Neural crest cell (in vitro differentiated cells): ENCODE measurements around the gene SLC29A4. TPM values are rescaled to one million over a fixed set of nuclear protein-coding genes. Genes with fewer than 3 reads are reported as not detected.
"Not testable (repeated sequence)": the region's sequence is repeated elsewhere in the genome, so short reads cannot be mapped to it uniquely, and the experiment has no call there.

Source experiments
- DNase-seq: peaks from one replicate; pipeline ENCODE4 v3.0.0; 2021; ENCODE audit warnings: low read depth, mixed read lengths, low spot score
- H3K27ac Mint-ChIP-seq: one replicate; pipeline ENCODE4 v1.8.0; 2021; ENCODE audit warnings: mild to moderate bottlenecking, mixed read lengths; ENCODE audit not compliant: unreplicated experiment
- H3K27me3 Mint-ChIP-seq: 2 replicates; pipeline ENCODE4 v1.8.0; 2021; ENCODE audit warnings: low read depth, mild to moderate bottlenecking, mixed read lengths
- H3K36me3 Mint-ChIP-seq: 2 replicates; pipeline ENCODE4 v1.8.0; 2021; ENCODE audit warnings: low read depth, mild to moderate bottlenecking, mixed read lengths
- H3K4me1 Mint-ChIP-seq: 2 replicates; pipeline ENCODE4 v1.8.0; 2021; ENCODE audit warnings: mixed read lengths
- H3K4me3 Mint-ChIP-seq: one replicate; pipeline ENCODE4 v1.8.0; 2021; ENCODE audit warnings: mild to moderate bottlenecking, mixed read lengths
- H3K9me3 Mint-ChIP-seq: 2 replicates; pipeline ENCODE4 v1.8.0; 2021; ENCODE audit warnings: mixed read lengths
- CTCF ChIP-seq: fragments of 200-600 bp; sonication (generic); conservative IDR thresholded peaks from 2 replicates; pipeline ENCODE4 v1.5.0; 2021; ENCODE audit warnings: antibody characterized with exemption, mild to moderate bottlenecking
- total RNA-seq: library from RNA; stranded (reverse); gene quantifications from 2 replicates; pipeline ENCODE4 v1.2.1, GENCODE V29; 2021

SLC29A4 gene
- total RNA-seq, 1 donor from 2014 or later: 40.0 TPM

GRCh38 chr7:5266191-5267028 lies 16.3 kb upstream of the SLC29A4 start:
- DNase-seq: no peak
- Mint-ChIP-seq H3K27ac (no peak overlapping the region), H3K4me3 (no peak overlapping the region), H3K9me3 (no peaks in the 10 kb centered on the region), H3K27me3 (no peaks in the 10 kb centered on the region), H3K36me3 (no peaks in the 10 kb centered on the region), H3K4me1 (peaks cover 14% of the 10 kb centered on the region)
- no peak for TF ChIP-seq CTCF

DNA sequence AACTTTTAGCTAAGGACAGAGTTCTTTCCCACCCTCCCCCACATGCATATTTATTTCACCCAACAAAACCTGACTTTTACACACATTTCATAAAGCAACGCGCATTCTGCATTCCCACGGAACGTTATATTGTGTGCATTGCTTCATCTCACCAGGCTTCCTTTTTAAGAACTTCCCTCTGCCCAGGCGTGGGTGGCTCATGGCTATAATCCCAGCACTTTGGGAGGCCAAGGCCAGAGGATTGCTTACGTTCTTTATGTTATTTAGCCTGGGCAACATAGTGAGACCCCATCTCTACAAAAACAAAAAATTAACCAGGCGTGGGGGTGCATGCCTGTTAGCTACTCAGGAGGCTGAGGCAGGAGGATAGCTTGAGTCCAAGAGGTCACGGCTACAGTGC lies 14.9 kb upstream of the SLC29A4 start:
- not testable (repeated sequence) for H3K27me3 Mint-ChIP-seq, H3K36me3 Mint-ChIP-seq, H3K27ac Mint-ChIP-seq, H3K4me3 Mint-ChIP-seq, DNase-seq, H3K9me3 Mint-ChIP-seq
- H3K4me1 Mint-ChIP-seq: peaks cover 13% of the 10 kb centered on the region

GRCh38 chr7:5269992-5270657 lies 12.6 kb upstream of the SLC29A4 start:
- not testable (repeated sequence) for H3K36me3 Mint-ChIP-seq, H3K9me3 Mint-ChIP-seq, H3K4me3 Mint-ChIP-seq, H3K27ac Mint-ChIP-seq, DNase-seq, H3K27me3 Mint-ChIP-seq
- peaks cover 11% of the 10 kb centered on the region for H3K4me1 Mint-ChIP-seq

GRCh38 chr7:5270788-5271187 lies 12.0 kb upstream of the SLC29A4 start:
- no peak for DNase-seq
- H3K9me3 Mint-ChIP-seq: no peaks in the 10 kb centered on the region

DNA sequence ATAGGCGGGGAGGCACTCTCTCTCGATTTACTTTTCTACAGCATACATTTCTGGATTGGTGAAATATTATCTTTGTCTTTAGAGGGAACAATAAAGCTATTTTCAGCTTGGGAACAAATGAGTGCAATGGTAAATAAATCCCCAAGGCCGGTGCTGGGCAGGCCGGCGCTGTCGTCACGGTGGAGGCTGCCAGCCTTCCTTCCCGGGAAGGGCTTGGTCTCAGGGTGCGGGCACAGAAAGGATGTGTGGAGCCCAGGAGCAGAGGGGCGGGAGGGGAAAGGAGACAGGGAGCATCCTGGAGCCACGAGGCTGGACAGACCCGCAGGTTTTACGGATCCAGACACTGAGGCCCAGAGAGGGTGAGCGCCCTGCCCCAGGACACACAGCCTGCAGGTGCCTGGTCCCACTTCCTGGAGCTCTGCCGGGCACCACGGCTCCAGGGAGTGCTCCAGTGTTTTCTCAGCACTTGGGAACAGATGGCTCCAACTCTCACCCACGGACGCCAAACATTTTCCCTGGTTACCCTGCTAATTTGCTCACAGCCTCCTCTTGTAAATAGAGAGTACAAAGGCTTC lies 8.8 kb upstream of the SLC29A4 start:
- DNase-seq, H3K27me3 Mint-ChIP-seq, H3K4me3 Mint-ChIP-seq, H3K4me1 Mint-ChIP-seq, H3K9me3 Mint-ChIP-seq, H3K36me3 Mint-ChIP-seq, H3K27ac Mint-ChIP-seq: not testable (repeated sequence)

More at GRCh38 chr7:5270788-5271187, 12.0 kb upstream of the SLC29A4 start:
- peaks cover 7% of the 10 kb centered on the region for H3K4me1 Mint-ChIP-seq
- H3K27ac Mint-ChIP-seq: peak overlapping the region; percentile 75
- no peaks in the 10 kb centered on the region for H3K27me3 Mint-ChIP-seq
- no peak overlapping the region for H3K4me3 Mint-ChIP-seq
- H3K36me3 Mint-ChIP-seq: no peaks in the 10 kb centered on the region
- no peak for TF ChIP-seq CTCF

DNA sequence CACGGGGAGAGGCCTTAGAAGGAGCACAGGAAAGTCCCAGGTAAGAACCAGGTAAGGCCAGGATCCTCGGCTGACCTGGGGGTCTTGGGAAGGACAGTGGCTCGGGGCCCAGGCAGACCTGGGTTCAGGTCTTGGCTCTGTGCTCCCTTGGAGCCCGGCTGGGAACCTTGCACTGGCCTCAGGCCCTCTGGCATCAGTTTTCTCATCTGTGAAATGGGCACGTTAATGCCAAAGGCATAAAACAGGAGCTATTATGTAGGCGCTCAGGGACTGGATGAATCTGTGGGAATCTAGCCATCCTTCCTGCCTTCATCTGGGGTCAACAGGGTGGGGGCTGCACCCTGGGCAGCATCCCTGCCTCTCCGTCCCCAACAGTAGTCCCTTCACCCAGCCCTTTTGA lies 8.3 kb upstream of the SLC29A4 start:
- no peak for DNase-seq
- Mint-ChIP-seq H3K9me3 (no peaks in the 10 kb centered on the region), H3K36me3 (no peaks in the 10 kb centered on the region), H3K27me3 (no peaks in the 10 kb centered on the region), H3K27ac (no peak overlapping the region), H3K4me3 (no peak overlapping the region), H3K4me1 (no peaks in the 10 kb centered on the region)
- TF ChIP-seq CTCF: no peak

- not testable (repeated sequence) for H3K9me3 Mint-ChIP-seq, DNase-seq, H3K4me3 Mint-ChIP-seq, H3K27me3 Mint-ChIP-seq, H3K4me1 Mint-ChIP-seq, H3K27ac Mint-ChIP-seq, H3K36me3 Mint-ChIP-seq
These were observed 7.7 kb upstream of the SLC29A4 start for GRCh38 chr7:5274985-5275431.

GRCh38 chr7:5275510-5275909 lies 7.2 kb upstream of the SLC29A4 start:
- not testable (repeated sequence) for H3K27ac Mint-ChIP-seq, H3K36me3 Mint-ChIP-seq, H3K9me3 Mint-ChIP-seq, H3K27me3 Mint-ChIP-seq, H3K4me3 Mint-ChIP-seq, DNase-seq, H3K4me1 Mint-ChIP-seq

DNA sequence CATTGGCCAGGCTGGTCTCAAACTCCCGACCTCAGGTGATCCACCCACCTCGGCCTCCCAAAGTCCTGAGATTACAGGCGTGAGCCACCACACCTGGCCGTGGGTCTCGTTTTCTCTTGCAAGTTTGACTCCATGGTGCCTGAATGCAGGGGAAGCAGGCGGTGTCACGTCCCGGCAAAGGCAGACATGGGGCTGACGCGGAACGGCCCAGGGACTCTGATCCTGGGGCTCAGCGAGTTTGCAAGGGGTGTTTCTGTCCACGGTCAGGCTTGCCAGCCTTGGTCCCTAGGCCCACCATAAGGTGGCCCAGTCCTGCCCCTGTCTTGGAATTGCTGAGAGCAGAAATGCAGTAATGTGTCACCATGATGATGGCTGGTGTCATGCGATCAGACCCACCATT lies 6.6 kb upstream of the SLC29A4 start:
- H3K4me3 Mint-ChIP-seq, H3K9me3 Mint-ChIP-seq, DNase-seq, H3K36me3 Mint-ChIP-seq, H3K27me3 Mint-ChIP-seq, H3K4me1 Mint-ChIP-seq: not testable (repeated sequence)
- peak overlapping the region; percentile 12 for H3K27ac Mint-ChIP-seq
